RCC 7860 (cell line): ENCODE data around the gene ANXA6.

ENCODE experiments used
- DNase-seq: peaks from one replicate; pipeline ENCODE4 v3.0.0-alpha.2; 2015; ENCODE audit warnings: low spot score
- FAIRE-seq: peaks from 2 replicates; lab custom pipeline; 2012; peaks lifted over from hg19 to GRCh38; lab: Jason Lieb, UNC

ANXA6 gene

DNA sequence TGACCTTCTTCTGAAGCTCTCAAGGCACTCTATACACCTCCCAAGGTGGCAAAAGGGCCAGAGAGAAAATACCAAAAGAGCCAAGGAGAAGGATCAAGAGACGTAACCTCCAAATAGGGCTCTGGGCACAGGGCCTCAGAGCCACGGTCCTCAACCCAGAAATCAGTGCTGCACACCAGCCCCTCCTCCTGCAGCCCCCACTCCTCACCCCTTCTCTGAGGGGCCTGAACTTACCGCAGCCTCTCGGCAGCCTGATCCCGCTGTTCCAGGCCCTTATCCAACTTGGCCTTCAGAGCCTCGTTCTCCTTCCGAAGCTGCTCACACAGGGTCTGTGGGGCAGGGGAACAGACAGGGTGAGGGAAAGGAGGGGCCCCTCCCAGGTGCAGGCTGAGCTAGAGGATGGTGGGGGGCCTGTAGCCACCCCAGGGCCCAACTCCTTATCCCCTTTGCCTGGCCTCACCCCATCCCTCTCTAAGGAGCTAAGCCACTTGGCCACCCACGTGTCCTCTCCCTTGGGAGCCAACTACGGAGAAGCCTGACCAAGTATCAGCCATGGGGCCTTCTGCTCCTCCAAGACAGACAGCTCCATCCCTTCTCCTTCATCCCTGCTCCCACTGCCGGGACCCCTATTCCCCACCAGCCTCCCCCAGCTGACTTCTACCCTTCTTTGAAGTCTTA is 105.5 kb downstream of the ANXA6 start:
- DNase-seq = no peak
- no peak for FAIRE-seq

- FAIRE-seq (peak; percentile 73), DNase-seq (peak; percentile 71)
These were observed 106.3 kb downstream of the ANXA6 start for GRCh38 chr5:151051066-151051930.
